Choroid plexus epithelial cell (primary cell): ENCODE measurements around the gene MED12.

Source experiments
- DNase-seq: peaks from one replicate; pipeline ENCODE4 v3.0.0-alpha.2; 2010; ENCODE audit warnings: low read depth
- H3K4me3 ChIP-seq: 2 replicates; pipeline ENCODE4 v1.5.1; 2011; ENCODE audit warnings: low read depth, mild to moderate bottlenecking, control low read depth, low read length, moderate library complexity
- TF ChIP-seq, protein P1 (sequence below): conservative IDR thresholded peaks from 2 replicates; pipeline ENCODE4 v1.5.1; 2011; ENCODE audit warnings: low read depth, mild to moderate bottlenecking, control low read depth, inconsistent platforms, low read length, moderate library complexity

MED12 gene

DNA sequence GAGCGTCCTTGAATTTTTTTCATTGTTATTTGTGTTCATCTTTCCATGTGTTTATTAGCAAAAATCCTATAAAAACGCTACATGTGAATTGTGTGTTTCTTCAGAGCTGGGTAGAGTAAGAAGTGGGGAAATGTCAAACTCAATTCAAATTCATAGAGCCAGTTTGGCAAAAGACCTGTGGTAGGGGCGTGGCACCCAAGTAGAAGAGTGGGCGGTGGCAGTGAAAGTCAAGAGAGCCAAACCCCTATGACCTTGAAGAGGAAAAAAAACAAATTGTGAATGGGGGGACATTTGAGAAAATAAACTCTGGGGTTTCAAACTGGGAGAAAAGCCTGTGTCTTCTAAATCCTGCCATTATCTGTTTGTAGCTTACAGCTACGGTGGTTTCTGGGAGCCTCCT lies 27.1 kb upstream of the MED12 start:
- TF ChIP-seq, protein P1, sequence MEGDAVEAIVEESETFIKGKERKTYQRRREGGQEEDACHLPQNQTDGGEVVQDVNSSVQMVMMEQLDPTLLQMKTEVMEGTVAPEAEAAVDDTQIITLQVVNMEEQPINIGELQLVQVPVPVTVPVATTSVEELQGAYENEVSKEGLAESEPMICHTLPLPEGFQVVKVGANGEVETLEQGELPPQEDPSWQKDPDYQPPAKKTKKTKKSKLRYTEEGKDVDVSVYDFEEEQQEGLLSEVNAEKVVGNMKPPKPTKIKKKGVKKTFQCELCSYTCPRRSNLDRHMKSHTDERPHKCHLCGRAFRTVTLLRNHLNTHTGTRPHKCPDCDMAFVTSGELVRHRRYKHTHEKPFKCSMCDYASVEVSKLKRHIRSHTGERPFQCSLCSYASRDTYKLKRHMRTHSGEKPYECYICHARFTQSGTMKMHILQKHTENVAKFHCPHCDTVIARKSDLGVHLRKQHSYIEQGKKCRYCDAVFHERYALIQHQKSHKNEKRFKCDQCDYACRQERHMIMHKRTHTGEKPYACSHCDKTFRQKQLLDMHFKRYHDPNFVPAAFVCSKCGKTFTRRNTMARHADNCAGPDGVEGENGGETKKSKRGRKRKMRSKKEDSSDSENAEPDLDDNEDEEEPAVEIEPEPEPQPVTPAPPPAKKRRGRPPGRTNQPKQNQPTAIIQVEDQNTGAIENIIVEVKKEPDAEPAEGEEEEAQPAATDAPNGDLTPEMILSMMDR = no peak
- DNase-seq = no peak
- no peak overlapping the region for H3K4me3 ChIP-seq

DNA sequence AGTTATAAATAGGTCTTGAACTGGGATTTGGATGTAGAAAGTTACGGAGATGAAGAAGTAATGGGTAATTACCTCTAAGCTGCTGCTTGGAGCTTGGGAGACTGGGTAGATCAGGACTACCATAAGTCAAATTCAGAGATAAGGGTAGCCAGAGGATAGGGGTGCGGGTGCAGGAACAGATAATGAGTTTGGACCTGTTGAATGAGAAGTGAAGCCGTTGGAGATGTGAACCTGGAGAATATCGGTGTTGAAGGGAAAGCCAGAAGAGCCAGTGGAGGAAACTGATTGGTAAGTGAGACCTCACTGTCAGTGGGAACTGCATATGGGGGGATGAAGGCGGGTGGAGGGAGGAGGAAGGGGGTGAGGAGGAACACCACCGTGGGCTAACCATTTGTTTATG lies 23.4 kb upstream of the MED12 start:
- TF ChIP-seq, protein P1 = no peak
- peak overlapping the region; percentile 61 for H3K4me3 ChIP-seq
- no peak for DNase-seq

DNA sequence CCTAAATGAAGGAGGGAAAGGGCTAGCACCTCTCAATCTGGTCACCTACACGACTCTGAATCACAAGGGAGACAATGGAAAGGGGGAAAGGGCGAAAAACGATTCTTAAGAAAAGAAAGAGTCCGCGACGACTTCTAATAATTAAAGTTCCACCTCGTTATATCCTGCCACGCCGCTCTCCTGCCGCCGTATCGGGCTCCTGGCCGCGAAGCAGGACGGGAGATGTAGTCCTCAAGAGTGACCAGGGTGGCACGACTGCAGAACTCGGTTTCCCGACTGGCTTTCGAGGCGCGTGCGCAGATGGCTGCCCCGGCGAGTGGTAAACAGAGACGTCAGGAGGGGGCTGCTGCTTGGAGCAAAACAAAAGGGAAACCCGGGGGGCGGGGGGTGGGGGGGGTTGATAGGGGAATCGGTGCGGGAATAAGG lies 22.8 kb upstream of the MED12 start, which contains the start of gene FOXO4:
Gene FOXO4, plus strand, starts transcription at position 297 of the 426 bp plus-strand sequence. CDS start 678 bp downstream, outside the sequence.
- TF ChIP-seq, protein P1 = no peak
- peak; percentile 89 for DNase-seq
- H3K4me3 ChIP-seq = peak within 1 kb of the TSS; percentile 61

DNA sequence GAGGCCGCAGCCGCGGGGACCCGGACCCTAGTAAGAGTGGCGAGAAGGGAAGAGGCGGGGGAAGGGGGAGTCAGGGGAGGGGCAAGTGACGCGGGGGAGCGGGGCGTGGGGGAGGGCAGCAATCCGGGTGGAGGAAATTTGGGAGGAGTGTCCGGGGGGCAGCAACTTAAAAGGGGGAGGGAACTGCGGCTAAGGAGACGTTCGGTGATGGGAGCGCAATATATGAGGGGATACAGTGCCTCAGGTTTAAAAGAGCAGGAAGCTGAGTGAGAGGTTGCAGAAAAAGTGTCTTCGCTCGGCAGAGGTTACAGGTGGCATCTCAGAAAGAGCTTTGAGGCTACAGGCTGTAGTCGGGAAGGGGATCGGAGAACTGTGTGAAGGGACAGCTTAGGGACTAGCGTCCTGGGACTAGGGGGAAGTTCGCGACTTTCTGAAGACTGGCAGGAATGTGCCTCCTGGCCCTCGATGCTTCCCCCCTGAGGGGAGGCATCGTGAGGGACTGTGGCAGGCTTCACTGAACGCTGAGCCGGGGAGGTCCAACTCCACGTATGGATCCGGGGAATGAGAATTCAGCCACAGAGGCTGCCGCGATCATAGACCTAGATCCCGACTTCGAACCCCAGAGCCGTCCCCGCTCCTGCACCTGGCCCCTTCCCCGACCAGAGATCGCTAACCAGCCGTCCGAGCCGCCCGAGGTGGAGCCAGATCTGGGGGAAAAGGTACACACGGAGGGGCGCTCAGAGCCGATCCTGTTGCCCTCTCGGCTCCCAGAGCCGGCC lies 22.2 kb upstream of the MED12 start:
- DNase-seq = no peak

DNA sequence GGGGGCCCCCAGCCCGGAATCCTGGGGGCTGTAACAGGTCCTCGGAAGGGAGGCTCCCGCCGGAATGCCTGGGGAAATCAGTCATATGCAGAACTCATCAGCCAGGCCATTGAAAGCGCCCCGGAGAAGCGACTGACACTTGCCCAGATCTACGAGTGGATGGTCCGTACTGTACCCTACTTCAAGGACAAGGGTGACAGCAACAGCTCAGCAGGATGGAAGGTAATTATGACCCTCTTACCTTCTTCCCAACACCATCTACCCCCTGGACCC lies 21.7 kb upstream of the MED12 start:
- DNase-seq = no peak
- H3K4me3 ChIP-seq = peak overlapping the region; percentile 61
- TF ChIP-seq, protein P1 = no peak

More for the DNA sequence above, 22.2 kb upstream of the MED12 start:
- TF ChIP-seq, protein P1 = no peak
- peak overlapping the region; percentile 61 for H3K4me3 ChIP-seq

DNA sequence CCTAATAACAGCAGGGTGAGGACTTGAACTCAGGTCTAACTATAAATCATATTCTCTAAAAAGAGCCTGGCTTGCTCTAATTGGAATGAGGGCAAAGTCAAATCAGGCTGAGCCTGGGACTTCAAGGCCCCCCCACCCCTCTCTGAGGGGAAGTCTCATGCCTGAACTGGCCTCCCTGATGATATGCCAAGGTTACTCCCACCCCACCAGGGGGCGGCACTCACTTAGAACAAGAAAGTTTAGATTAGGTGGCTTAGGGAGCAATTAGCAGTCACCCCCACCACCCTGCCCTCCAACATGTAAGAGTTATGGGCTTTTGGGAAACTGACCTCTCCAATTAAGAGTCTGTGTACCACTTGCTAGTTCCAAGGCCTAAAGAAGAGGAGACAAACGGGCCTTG lies 20.1 kb upstream of the MED12 start:
- DNase-seq = peak; percentile 61
- TF ChIP-seq, protein P1 = peak; percentile 62
- H3K4me3 ChIP-seq = no peak overlapping the region

DNA sequence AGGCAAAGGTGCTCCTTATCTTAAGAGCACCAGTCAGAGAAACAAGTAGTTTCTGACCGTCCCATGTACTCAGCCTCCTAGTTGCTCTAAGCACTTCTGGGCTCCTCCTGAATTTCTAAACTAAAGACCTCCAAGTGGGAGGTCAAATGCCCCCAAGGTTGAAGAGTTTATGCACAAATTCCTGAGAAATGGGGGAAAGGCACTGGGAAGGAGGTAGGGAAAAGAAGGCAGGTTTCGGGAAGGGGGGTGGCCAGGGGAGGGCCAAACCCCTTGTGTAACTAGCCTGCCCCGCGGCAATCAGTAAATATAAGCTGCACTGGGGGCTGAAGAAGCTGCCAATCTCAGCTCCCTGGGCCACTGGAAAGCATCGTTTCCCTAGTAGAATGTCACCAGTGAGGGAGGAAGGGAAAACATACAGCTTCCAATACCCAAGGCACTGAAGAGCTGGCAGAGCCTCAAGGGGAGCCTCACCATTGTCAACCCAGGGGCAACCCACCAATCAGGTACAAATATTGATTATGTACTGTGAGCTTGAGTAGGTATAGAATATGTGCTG lies 19.4 kb upstream of the MED12 start:
- no peak overlapping the region for H3K4me3 ChIP-seq
- DNase-seq = no peak
- TF ChIP-seq, protein P1 = no peak
